Measurements from ENCODE around the gene CD2BP2. TPM values are rescaled to one million over a fixed set of nuclear protein-coding genes. Genes with fewer than 3 reads are reported as not detected.
"Not testable (repeated sequence)": the region's sequence is repeated elsewhere in the genome, so short reads cannot be mapped to it uniquely, and the experiment has no call there.

CD2BP2 gene
- total RNA-seq, 1 donor from 2014 or later: 87.8 TPM

DNA sequence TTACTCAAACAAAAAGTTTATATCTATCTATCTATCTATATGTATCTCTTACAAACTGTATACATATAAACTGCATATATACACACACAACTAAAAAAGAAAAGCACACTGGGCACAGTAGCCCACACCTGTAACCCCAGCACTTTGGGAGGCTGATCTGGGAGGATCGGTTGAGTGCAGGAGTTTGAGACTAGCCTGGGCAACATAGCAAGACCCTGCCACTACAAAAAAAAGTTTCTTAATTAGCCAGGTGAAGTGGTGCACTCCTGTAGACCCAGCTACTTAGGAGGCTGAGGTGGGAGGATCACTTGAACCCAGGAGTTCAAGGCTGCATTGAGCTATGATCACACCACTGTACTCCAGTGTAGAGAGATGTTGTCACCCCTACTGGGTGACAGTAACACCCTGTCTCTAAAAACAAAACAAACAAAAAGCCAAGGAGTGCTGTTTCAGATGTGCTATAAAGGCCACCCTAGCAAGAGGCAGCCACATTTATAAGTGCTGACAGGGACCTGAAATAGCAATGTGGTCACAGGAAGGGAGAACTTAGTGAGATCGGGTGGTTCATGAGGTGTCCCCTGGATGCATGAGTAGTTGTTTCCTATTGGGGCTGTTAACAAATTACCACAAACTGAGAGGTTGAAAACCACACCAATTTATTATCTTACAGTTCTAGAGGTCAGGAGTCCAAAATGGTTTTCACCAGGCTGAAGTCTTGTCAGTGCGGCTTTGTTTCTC lies 4.8 kb downstream of the CD2BP2 start:
- peak overlapping the region; percentile 79 for H3K27ac Mint-ChIP-seq
- CTCF ChIA-PET: no interaction called here
- intact Hi-C loops (cut with micrococcal nuclease): no loop called here
- DNase-seq: no peak
- peak; percentile 18 for ATAC-seq (ENCODE audit: low read depth)
- H3K27me3 Mint-ChIP-seq: no peaks in the 10 kb centered on the region
- peaks cover 52% of the 10 kb centered on the region for H3K4me1 Mint-ChIP-seq
- POLR2A ChIA-PET: interaction anchor here (0.6 to 1.1 kb wide), 5 partner anchors 14 to 123 kb away, joined by 3 to 15 read pairs (median 4); partner anchors contain the start of gene SEPTIN1
- H3K4me3 Mint-ChIP-seq: peak overlapping the region; percentile 67
- TF ChIP-seq CTCF (IDR thresholded peaks at IDR 0.05): no peak
- H3K9me3 Mint-ChIP-seq: no peaks in the 10 kb centered on the region
- H3K36me3 Mint-ChIP-seq (ENCODE audit: low read depth): peaks cover 56% of the 10 kb centered on the region

DNA sequence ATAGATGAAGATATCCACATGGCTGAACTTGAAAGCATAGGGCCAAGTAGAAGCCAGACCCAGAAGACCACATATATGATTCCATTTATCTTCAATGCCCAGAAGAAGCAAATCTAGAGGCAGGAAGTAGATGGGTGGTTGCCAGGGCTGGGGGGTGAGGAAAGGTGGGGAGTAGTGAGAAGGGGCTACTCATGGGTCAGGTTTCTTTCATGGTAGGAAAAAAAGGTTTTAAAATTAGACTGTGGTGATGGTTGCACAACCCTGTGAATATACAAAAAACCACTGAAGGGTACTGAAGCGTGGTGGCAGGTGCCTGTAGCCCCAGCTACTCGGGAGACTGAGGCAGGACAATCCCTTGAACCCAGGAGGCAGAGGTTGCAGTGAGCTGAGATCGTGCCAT lies 5.4 kb downstream of the CD2BP2 start:
- TF ChIP-seq CTCF (IDR thresholded peaks at IDR 0.05): no peak
- ATAC-seq (ENCODE audit: low read depth): peak; percentile 35
- ChIA-PET CTCF (no interaction called here), POLR2A (interaction anchor here (0.6 to 1.1 kb wide), 6 partner anchors 15 to 124 kb away, joined by 3 to 15 read pairs (median 4); partner anchors contain the start of gene SEPTIN1)
- Mint-ChIP-seq H3K9me3 (no peaks in the 10 kb centered on the region), H3K27ac (peak overlapping the region; percentile 79), H3K27me3 (no peaks in the 10 kb centered on the region), H3K4me3 (peak overlapping the region; percentile 67), H3K4me1 (peaks cover 48% of the 10 kb centered on the region), H3K36me3 (ENCODE audit: low read depth) (peaks cover 51% of the 10 kb centered on the region)
- DNase-seq: no peak
- intact Hi-C loops (cut with micrococcal nuclease): no loop called here

- H3K27ac Mint-ChIP-seq: peak overlapping the region; percentile 79
- intact Hi-C loops (cut with micrococcal nuclease): no loop called here
- ChIA-PET CTCF (no interaction called here), POLR2A (interaction anchor here (0.7 to 1.1 kb wide), 4 partner anchors 34 to 206 kb away, joined by 3 to 15 read pairs (median 4); partner anchors contain the start of gene SEPTIN1)
- peaks cover 40% of the 10 kb centered on the region for H3K4me1 Mint-ChIP-seq
- H3K4me3 Mint-ChIP-seq: no peak overlapping the region
- ATAC-seq (ENCODE audit: low read depth) (no peak), DNase-seq (no peak)
- TF ChIP-seq CTCF (IDR thresholded peaks at IDR 0.05): no peak
- H3K36me3 Mint-ChIP-seq (ENCODE audit: low read depth): peaks cover 44% of the 10 kb centered on the region
- H3K9me3 Mint-ChIP-seq: no peaks in the 10 kb centered on the region
- H3K27me3 Mint-ChIP-seq: no peaks in the 10 kb centered on the region
Observed at GRCh38 chr16:30348929-30349328, 6.2 kb downstream of the CD2BP2 start.

DNA sequence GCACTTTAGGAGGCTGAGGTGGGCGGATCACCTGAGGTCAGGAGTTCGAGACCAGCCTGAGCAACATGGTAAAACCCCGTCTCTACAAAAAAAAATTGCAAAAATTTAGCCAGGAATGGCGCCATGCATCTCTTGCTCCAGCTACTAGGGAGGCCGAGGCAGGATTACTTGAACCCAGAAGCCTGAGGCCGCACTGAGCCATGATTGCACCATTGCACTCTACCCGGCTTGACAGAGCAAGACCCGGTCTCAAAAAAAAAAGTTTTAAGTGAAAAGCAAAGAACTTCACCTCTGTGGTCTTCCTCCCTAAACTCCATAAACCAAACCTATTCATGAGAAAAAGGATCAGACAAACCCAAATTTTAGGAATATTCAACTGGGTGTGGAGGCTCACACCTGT lies 7.0 kb downstream of the CD2BP2 start:
- ATAC-seq (ENCODE audit: low read depth) (no peak), DNase-seq (no peak)
- POLR2A ChIA-PET: interaction anchor here (0.7 to 1.0 kb wide), 2 partner anchors 8 to 206 kb away, joined by 4 to 6 read pairs; no protein-coding TSS in a partner anchor
- no peak overlapping the region for H3K27ac Mint-ChIP-seq
- no peak overlapping the region for H3K4me3 Mint-ChIP-seq
- H3K9me3 Mint-ChIP-seq: no peaks in the 10 kb centered on the region
- H3K27me3 Mint-ChIP-seq: no peaks in the 10 kb centered on the region
- TF ChIP-seq CTCF (IDR thresholded peaks at IDR 0.05): no peak
- peaks cover 34% of the 10 kb centered on the region for H3K4me1 Mint-ChIP-seq
- peaks cover 37% of the 10 kb centered on the region for H3K36me3 Mint-ChIP-seq (ENCODE audit: low read depth)
- CTCF ChIA-PET: no interaction called here
- intact Hi-C loops (cut with micrococcal nuclease): no loop called here

DNA sequence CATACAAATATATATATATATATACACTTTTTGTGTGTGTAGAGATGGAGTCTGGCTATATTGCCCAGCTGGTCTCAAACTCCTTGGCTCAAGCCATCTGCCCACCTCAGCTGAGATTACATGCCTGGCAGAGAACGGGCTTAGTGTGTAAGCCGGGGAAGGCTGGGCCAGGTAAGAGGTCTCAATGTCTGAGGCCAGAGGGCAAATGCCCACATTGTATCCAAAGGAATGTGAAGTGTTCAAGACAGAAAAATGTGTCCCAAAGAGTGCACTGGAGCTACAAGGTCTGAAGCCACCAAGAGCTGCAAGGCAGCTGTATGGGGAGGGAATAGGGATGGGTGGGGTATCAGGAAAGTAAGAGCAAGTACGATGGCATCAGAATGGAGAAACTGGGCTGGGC lies 8.8 kb downstream of the CD2BP2 start:
- ChIA-PET CTCF (interaction anchor here (0.6 to 1.0 kb wide), 2 partner anchors 18 to 513 kb away, joined by 3 read pairs; no protein-coding TSS in a partner anchor), POLR2A (no interaction called here)
- no peak overlapping the region for H3K27ac Mint-ChIP-seq
- TF ChIP-seq CTCF (IDR thresholded peaks at IDR 0.05): no peak
- intact Hi-C loops (cut with micrococcal nuclease): no loop called here
- peaks cover 27% of the 10 kb centered on the region for H3K4me1 Mint-ChIP-seq
- DNase-seq: no peak
- H3K9me3 Mint-ChIP-seq: no peaks in the 10 kb centered on the region
- H3K36me3 Mint-ChIP-seq (ENCODE audit: low read depth): peaks cover 20% of the 10 kb centered on the region
- H3K27me3 Mint-ChIP-seq: no peaks in the 10 kb centered on the region
- no peak overlapping the region for H3K4me3 Mint-ChIP-seq
- no peak for ATAC-seq (ENCODE audit: low read depth)

DNA sequence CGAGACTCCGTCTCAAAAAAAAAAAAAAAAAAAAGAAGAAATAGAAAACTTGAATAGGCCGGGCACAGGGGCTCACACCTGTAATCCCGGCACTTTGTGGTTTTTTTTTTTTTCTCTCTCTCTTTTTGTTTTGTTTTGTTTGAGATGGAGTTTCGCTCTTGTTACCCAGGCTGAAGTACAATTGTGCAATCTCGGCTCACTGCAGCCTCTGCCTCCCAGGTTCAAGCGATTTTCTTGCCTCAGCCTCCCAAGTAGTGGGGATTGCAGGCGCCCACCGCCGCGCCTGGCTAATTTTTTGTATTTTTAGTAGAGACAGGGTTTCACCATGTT lies 11.7 kb downstream of the CD2BP2 start:
- intact Hi-C loops (cut with micrococcal nuclease); H3K9me3 Mint-ChIP-seq; H3K4me1 Mint-ChIP-seq; DNase-seq; ATAC-seq (ENCODE audit: low read depth); H3K27me3 Mint-ChIP-seq; H3K27ac Mint-ChIP-seq; H3K36me3 Mint-ChIP-seq (ENCODE audit: low read depth); H3K4me3 Mint-ChIP-seq; POLR2A ChIA-PET; CTCF ChIA-PET: not testable (repeated sequence)

Measured in activated B cell treated with CpG ODN at 0.5 μM for 24 hours (primary cell).